ENCODE results near the gene NDC80.

The NDC80 gene

GRCh38 chr18:2555895-2556294 is 15.5 kb upstream of the NDC80 start:
- no peak overlapping the region for H3K27ac ChIP-seq
- DNase-seq (ENCODE audit: low read depth, low spot score), result no peak

- H3K27ac ChIP-seq, result no peak overlapping the region
- no peak for DNase-seq (ENCODE audit: low read depth, low spot score)
These were observed 13.8 kb upstream of the NDC80 start for GRCh38 chr18:2557536-2557935.

- no peak for DNase-seq (ENCODE audit: low read depth, low spot score)
- no peak overlapping the region for H3K27ac ChIP-seq
These were observed 12.1 kb upstream of the NDC80 start for GRCh38 chr18:2559249-2559648.

GRCh38 chr18:2564373-2564772 is 7.0 kb upstream of the NDC80 start:
- no peak overlapping the region for H3K27ac ChIP-seq
- DNase-seq (ENCODE audit: low read depth, low spot score), result no peak

- H3K27ac ChIP-seq, result no peak overlapping the region
- DNase-seq (ENCODE audit: low read depth, low spot score), result no peak
These were observed 3.2 kb upstream of the NDC80 start for GRCh38 chr18:2568129-2568528.

- H3K27ac ChIP-seq, result no peak overlapping the region
- no peak for DNase-seq (ENCODE audit: low read depth, low spot score)
These were observed 2.8 kb upstream of the NDC80 start for GRCh38 chr18:2568605-2569004.

- DNase-seq (ENCODE audit: low read depth, low spot score), result no peak
- H3K27ac ChIP-seq, result no peak overlapping the region
These were observed 1.8 kb upstream of the NDC80 start for GRCh38 chr18:2569338-2570207.

- no peak for DNase-seq (ENCODE audit: low read depth, low spot score)
- peak overlapping the region; percentile 94 for H3K27ac ChIP-seq
These were observed 571 bp upstream of the NDC80 start for GRCh38 chr18:2570772-2571199.

GRCh38 chr18:2572171-2572569 is 813 bp downstream of the NDC80 start:
- no peak for DNase-seq (ENCODE audit: low read depth, low spot score)
- no peak overlapping the region for H3K27ac ChIP-seq

- no peak overlapping the region for H3K27ac ChIP-seq
- DNase-seq (ENCODE audit: low read depth, low spot score), result no peak
These were observed 1.5 kb downstream of the NDC80 start for GRCh38 chr18:2572892-2573291.

GRCh38 chr18:2573408-2573807 is 2.1 kb downstream of the NDC80 start:
- no peak for DNase-seq (ENCODE audit: low read depth, low spot score)
- H3K27ac ChIP-seq, result no peak overlapping the region

GRCh38 chr18:2587788-2588187 is 16.4 kb downstream of the NDC80 start:
- DNase-seq (ENCODE audit: low read depth, low spot score), result no peak
- no peak overlapping the region for H3K27ac ChIP-seq

- peak overlapping the region; percentile 84 for H3K27ac ChIP-seq
- DNase-seq (ENCODE audit: low read depth, low spot score), result no peak
These were observed 17.4 kb downstream of the NDC80 start for GRCh38 chr18:2588666-2589344.

GRCh38 chr18:2589345-2590068 is 18.1 kb downstream of the NDC80 start:
- peak overlapping the region; percentile 84 for H3K27ac ChIP-seq
- DNase-seq (ENCODE audit: low read depth, low spot score), result peak; percentile 65

GRCh38 chr18:2590303-2590702 is 18.9 kb downstream of the NDC80 start:
- peak overlapping the region; percentile 84 for H3K27ac ChIP-seq
- no peak for DNase-seq (ENCODE audit: low read depth, low spot score)

GRCh38 chr18:2597639-2598038 is 26.3 kb downstream of the NDC80 start:
- no peak overlapping the region for H3K27ac ChIP-seq
- no peak for DNase-seq (ENCODE audit: low read depth, low spot score)

GRCh38 chr18:2602844-2603243 is 31.5 kb downstream of the NDC80 start:
- no peak overlapping the region for H3K27ac ChIP-seq
- no peak for DNase-seq (ENCODE audit: low read depth, low spot score)

- DNase-seq (ENCODE audit: low read depth, low spot score), result no peak
- H3K27ac ChIP-seq, result no peak overlapping the region
These were observed 35.0 kb downstream of the NDC80 start for GRCh38 chr18:2606335-2606734.

- no peak for DNase-seq (ENCODE audit: low read depth, low spot score)
- H3K27ac ChIP-seq, result no peak overlapping the region
These were observed 38.2 kb downstream of the NDC80 start for GRCh38 chr18:2609604-2610003.

- no peak for DNase-seq (ENCODE audit: low read depth, low spot score)
These were observed 39.2 kb downstream of the NDC80 start for GRCh38 chr18:2610549-2610948.

GRCh38 chr18:2612996-2613395 is 41.6 kb downstream of the NDC80 start:
- H3K27ac ChIP-seq, result no peak overlapping the region
- DNase-seq (ENCODE audit: low read depth, low spot score), result no peak

More at GRCh38 chr18:2610549-2610948, 39.2 kb downstream of the NDC80 start:
- H3K27ac ChIP-seq, result no peak overlapping the region

Measured in epithelial cell of prostate (primary cell).